Body of pancreas (tissue), 4 donors: ENCODE results near the gene ACTR1A.

Experiments used
- POLR2A ChIP-seq, 3 donors: fragments of 450-650 bp; IDR thresholded peaks; one replicate each; pipeline ENCODE4 v1.6.1; 2016; ENCODE audit warnings: antibody characterized with exemption in 3 of 3, mild to moderate bottlenecking in 2 of 3
- TF ChIP-seq, protein P1 (sequence below), 7 experiments: fragments of 450-650 bp in 4 of 7; fragments of 200-600 bp in 3 of 7; sonication (generic) in 3 of 7; IDR thresholded peaks; one replicate each; pipeline ENCODE4 v1.5.1; 2016 to 2019; ENCODE audit warnings: antibody characterized with exemption in 7 of 7

DNA sequence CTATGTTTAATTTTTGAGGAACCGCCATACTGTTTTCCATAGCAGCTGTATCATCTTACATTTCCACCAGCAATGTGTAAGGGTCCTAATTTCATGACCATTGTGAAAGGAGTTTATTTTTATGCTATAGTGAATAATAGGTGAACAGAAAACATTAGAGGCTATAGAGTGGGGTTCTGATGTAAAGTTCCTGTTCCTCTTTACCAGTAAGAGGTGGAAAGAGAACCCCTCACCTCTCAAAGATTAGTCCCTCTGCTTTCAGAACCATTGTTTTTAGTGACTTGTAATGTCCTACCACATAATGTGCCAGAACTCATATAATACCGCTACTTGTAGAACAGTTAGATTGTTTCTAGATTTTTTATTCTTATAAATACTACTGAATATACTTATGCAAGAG is 35.4 kb upstream of the ACTR1A start:
- no peak for TF ChIP-seq POLR2A (IDR thresholded peaks at IDR 0.05)
- TF ChIP-seq, protein P1, sequence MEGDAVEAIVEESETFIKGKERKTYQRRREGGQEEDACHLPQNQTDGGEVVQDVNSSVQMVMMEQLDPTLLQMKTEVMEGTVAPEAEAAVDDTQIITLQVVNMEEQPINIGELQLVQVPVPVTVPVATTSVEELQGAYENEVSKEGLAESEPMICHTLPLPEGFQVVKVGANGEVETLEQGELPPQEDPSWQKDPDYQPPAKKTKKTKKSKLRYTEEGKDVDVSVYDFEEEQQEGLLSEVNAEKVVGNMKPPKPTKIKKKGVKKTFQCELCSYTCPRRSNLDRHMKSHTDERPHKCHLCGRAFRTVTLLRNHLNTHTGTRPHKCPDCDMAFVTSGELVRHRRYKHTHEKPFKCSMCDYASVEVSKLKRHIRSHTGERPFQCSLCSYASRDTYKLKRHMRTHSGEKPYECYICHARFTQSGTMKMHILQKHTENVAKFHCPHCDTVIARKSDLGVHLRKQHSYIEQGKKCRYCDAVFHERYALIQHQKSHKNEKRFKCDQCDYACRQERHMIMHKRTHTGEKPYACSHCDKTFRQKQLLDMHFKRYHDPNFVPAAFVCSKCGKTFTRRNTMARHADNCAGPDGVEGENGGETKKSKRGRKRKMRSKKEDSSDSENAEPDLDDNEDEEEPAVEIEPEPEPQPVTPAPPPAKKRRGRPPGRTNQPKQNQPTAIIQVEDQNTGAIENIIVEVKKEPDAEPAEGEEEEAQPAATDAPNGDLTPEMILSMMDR (IDR thresholded peaks at IDR 0.05) = no peak
